ENCODE measurements around the gene PPEF1. TPM values are rescaled to one million over a fixed set of nuclear protein-coding genes. Genes with fewer than 3 reads are reported as not detected.

The PPEF1 gene
- total and polyA plus RNA-seq, 2 of the 8 experiments (the other 6 are each of a cell fraction or from before 2014, with no cell fraction given): 0.08 to 0.30 TPM

GRCh38 chrX:18873189-18873791 lies 165.8 kb downstream of the PPEF1 start:
- Histone ChIP-seq H4K20me1 (replicated peaks in 1 of 2; ENCODE audit: control insufficient read depth in 1 of 2, insufficient read depth in 2 of 2, low read length in 2 of 2) (no peaks in the 10 kb centered on the region), H4K8ac (ENCODE audit: extremely low read depth, insufficient read depth, low read length) (no peak overlapping the region), H3K9me3 (ENCODE audit: insufficient read depth in 2 of 2, low read depth in 1 of 2, low read length in 1 of 2) (no peaks in the 10 kb centered on the region), H3K18ac (ENCODE audit: extremely low read depth, low read length) (no peak overlapping the region), H3K4ac (replicated peaks; ENCODE audit: insufficient read length, low read depth, low read length) (no peak overlapping the region), H3K27me3 (replicated peaks in 1 of 4; ENCODE audit: control insufficient read depth in 3 of 4, extremely low read depth in 1 of 4, insufficient read depth in 3 of 4, low read length in 3 of 4) (no peaks in the 10 kb centered on the region), H3K36me3 (ENCODE audit: control insufficient read depth in 2 of 4, insufficient read depth in 4 of 4, low read length in 3 of 4) (no peaks in the 10 kb centered on the region), H3K79me2 (ENCODE audit: control insufficient read depth in 1 of 2, insufficient read depth in 2 of 2, low read length in 2 of 2) (no peaks in the 10 kb centered on the region), H3K23me2 (ENCODE audit: low read depth, low read length) (no peaks in the 10 kb centered on the region), H3K56ac (replicated peaks; ENCODE audit: insufficient read length, low read depth, low read length) (no peak overlapping the region), H2AK5ac (ENCODE audit: low read depth, low read length) (no peak overlapping the region), H2BK120ac (replicated peaks; ENCODE audit: low read depth, low read length) (no peak overlapping the region), H2AFZ (ENCODE audit: low read length) (no peak overlapping the region), H3K4me1 (replicated peaks in 1 of 4; ENCODE audit: control insufficient read depth in 3 of 4, insufficient read depth in 4 of 4, low read length in 3 of 4) (no peaks in the 10 kb centered on the region; a peak in 1 of 7 replicates), H2BK15ac (ENCODE audit: low read length) (no peak overlapping the region), H3K23ac (ENCODE audit: insufficient read length) (no peak overlapping the region), H3K4me3 (ENCODE audit: extremely low read depth in 1 of 4, insufficient read depth in 2 of 4, low read depth in 3 of 4, low read length in 4 of 4) (no peak overlapping the region), H2BK5ac (ENCODE audit: low read depth, low read length) (no peak overlapping the region), H3K79me1 (ENCODE audit: low read depth, low read length) (no peaks in the 10 kb centered on the region), H2BK12ac (ENCODE audit: low read depth, low read length) (no peak overlapping the region), H4K91ac (replicated peaks; ENCODE audit: insufficient read length, low read length) (no peak overlapping the region), H3K4me2 (ENCODE audit: insufficient read depth in 1 of 2, low read depth in 2 of 2, low read length in 2 of 2) (no peak overlapping the region), H3K14ac (ENCODE audit: insufficient read length) (no peak overlapping the region), H3K9ac (replicated peaks in 1 of 4; ENCODE audit: extremely low read depth in 1 of 4, low read depth in 3 of 4, low read length in 3 of 4) (no peak overlapping the region), H3K27ac (ENCODE audit: low read depth, low read length) (no peak overlapping the region), H4K5ac (ENCODE audit: insufficient read length, low read depth, low read length) (no peak overlapping the region), H2BK20ac (ENCODE audit: low read length) (no peak overlapping the region)
- no peak for FAIRE-seq
- CTCF ChIA-PET (ENCODE audit: partially characterized antibody): interaction anchor here (0.8 kb wide), 1 partner anchor 10 kb away, joined by 3 read pairs; no protein-coding TSS in a partner anchor
- POLR2A ChIA-PET (ENCODE audit: partially characterized antibody): no interaction called here
- DNase-seq (ENCODE audit: low read depth in 1 of 2, low spot score in 2 of 2): no peak
- WGBS, 2 experiments (ENCODE audit: extremely low coverage in 1 of 2, insufficient coverage in 1 of 2, insufficient read length in 1 of 2, insufficient replicate concordance in 2 of 2, low coverage in 1 of 2, low lambda C conversion rate in 2 of 2, missing lambda C conversion rate in 1 of 2): 94% methylated on average over 7 of the region's 27 CpGs; no CpG with 5 or more reads in 1 of the 2 experiments
- no peak for TF ChIP-seq RNF2 (IDR thresholded peaks at IDR 0.05; ENCODE audit: borderline replicate concordance, low read depth, low read length, missing control alignments, poor library complexity, severe bottlenecking)
- TF ChIP-seq HDAC6 (IDR thresholded peaks at IDR 0.05; ENCODE audit: low read depth, low read length): no peak
- no peak for TF ChIP-seq FOSL1 (IDR thresholded peaks at IDR 0.05; ENCODE audit: insufficient read depth, low read depth, low read length)
- no peak for TF ChIP-seq HDAC2 (IDR thresholded peaks at IDR 0.05; ENCODE audit: borderline replicate concordance in 1 of 2, low read depth in 2 of 2, low read length in 2 of 2)
- TF ChIP-seq NRF1 (IDR thresholded peaks at IDR 0.05; ENCODE audit: low read depth, low read length): no peak

All from H1 (cell line).